Right atrium auricular region (tissue), 2 donors: ENCODE measurements around the gene NOP58. TPM values are rescaled to one million over a fixed set of nuclear protein-coding genes. Genes with fewer than 3 reads are reported as not detected.
"Not testable (repeated sequence)": the region's sequence is repeated elsewhere in the genome, so short reads cannot be mapped to it uniquely, and the experiment has no call there.

Experiments used
- DNase-seq: peaks from one replicate; pipeline ENCODE4 v3.0.0-alpha.2; 2019; ENCODE audit warnings: low spot score
- H3K27ac ChIP-seq, 2 donors: fragments of 200-600 bp; sonication (generic); 1 replicate in 1 of 2; 2 replicates in 1 of 2; pipeline ENCODE4 v1.5.1; 2016 to 2019
- H3K27me3 ChIP-seq, 2 donors: fragments of 200-600 bp; sonication (generic); one replicate each; pipeline versions ENCODE4 v1.5.1 to v1.6.0; 2017 to 2019
- H3K36me3 ChIP-seq: fragments of 200-600 bp; sonication (generic); one replicate; pipeline ENCODE4 v1.5.1; 2016
- H3K4me1 ChIP-seq, 2 donors: fragments of 200-600 bp; sonication (generic); one replicate each; pipeline versions ENCODE4 v1.5.1 to v1.6.0; 2017 to 2019
- H3K4me3 ChIP-seq, 2 donors: fragments of 200-600 bp; sonication (generic); 1 replicate in 1 of 2; 2 replicates in 1 of 2; pipeline ENCODE4 v1.5.1; 2017 to 2019; ENCODE audit warnings: mild to moderate bottlenecking in 1 of 2, moderate library complexity in 1 of 2
- H3K9me3 ChIP-seq, 2 donors: fragments of 200-600 bp; sonication (generic); one replicate each; pipeline ENCODE4 v1.5.1; 2019
- total RNA-seq, 2 donors: library from RNA; depleted of rRNA; stranded (reverse); fragments of >200 nt; gene quantifications; one replicate each; pipeline ENCODE4 v1.1.0, GENCODE V29; 2016
- TF ChIP-seq, protein P1 (sequence below), 2 donors: fragments of 200-600 bp; sonication (generic); IDR thresholded peaks; one replicate each; pipeline ENCODE4 v1.5.1; 2019; ENCODE audit warnings: antibody characterized with exemption in 2 of 2

Gene NOP58
- total RNA-seq, 2 donors from 2014 or later: 17.4 to 18.9 TPM

- H3K4me1 ChIP-seq: peaks cover 0 to 18% of the 10 kb centered on the region in 2 donors
- no peaks in the 10 kb centered on the region for H3K27me3 ChIP-seq
- H3K4me3 ChIP-seq: no peak overlapping the region
- no peak overlapping the region for H3K27ac ChIP-seq
- TF ChIP-seq, protein P1, sequence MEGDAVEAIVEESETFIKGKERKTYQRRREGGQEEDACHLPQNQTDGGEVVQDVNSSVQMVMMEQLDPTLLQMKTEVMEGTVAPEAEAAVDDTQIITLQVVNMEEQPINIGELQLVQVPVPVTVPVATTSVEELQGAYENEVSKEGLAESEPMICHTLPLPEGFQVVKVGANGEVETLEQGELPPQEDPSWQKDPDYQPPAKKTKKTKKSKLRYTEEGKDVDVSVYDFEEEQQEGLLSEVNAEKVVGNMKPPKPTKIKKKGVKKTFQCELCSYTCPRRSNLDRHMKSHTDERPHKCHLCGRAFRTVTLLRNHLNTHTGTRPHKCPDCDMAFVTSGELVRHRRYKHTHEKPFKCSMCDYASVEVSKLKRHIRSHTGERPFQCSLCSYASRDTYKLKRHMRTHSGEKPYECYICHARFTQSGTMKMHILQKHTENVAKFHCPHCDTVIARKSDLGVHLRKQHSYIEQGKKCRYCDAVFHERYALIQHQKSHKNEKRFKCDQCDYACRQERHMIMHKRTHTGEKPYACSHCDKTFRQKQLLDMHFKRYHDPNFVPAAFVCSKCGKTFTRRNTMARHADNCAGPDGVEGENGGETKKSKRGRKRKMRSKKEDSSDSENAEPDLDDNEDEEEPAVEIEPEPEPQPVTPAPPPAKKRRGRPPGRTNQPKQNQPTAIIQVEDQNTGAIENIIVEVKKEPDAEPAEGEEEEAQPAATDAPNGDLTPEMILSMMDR (IDR thresholded peaks at IDR 0.05): no peak
- H3K9me3 ChIP-seq: no peaks in the 10 kb centered on the region
- DNase-seq: no peak
- no peaks in the 10 kb centered on the region for H3K36me3 ChIP-seq
These were observed 48.6 kb downstream of the NOP58 start for GRCh38 chr2:202314116-202314515.

DNA sequence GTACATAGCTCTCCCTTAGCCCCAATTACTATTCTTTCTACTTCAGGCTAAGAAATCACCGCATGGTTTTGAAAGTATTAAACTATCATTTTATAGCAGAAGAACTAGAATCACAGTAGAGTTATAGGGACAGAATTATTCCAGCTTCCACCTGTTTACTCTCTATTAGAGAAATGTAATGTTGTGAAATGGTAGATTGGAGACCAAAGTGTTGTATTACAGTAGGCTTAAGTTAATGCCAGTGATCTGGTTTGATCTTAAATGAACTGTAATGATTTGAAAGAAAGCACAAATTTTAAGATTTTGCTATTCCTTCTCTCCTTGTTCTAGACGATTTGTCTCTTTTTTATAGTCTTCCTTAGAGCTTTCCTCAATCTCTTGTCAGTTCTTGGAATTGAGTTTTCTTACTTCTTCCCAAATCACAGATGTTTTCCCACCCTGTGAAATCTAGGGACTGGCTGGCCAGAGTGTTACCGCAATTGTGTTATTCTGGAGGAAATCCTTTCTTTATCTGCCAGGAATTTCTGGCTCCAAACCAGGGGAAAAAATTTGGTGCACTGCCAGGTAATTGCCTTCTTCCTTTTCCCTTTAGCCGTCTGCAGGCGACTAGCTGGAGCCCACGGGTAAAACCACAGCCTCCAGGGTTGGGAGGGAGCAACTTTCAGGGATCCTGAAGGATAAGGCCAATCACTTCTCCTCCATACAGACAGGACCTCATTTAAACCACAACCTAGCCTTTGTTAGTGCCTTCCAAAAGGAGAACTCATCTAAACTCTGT is 51.7 kb downstream of the NOP58 start:
- Histone ChIP-seq H3K36me3 (no peaks in the 10 kb centered on the region), H3K4me3 (no peak overlapping the region), H3K4me1 (peaks cover 0 to 18% of the 10 kb centered on the region in 2 donors), H3K27ac (no peak overlapping the region), H3K9me3 (no peaks in the 10 kb centered on the region), H3K27me3 (no peaks in the 10 kb centered on the region)
- TF ChIP-seq, protein P1 (IDR thresholded peaks at IDR 0.05): no peak
- peak; percentile 78 for DNase-seq

GRCh38 chr2:202320362-202320761 is 54.8 kb downstream of the NOP58 start:
- H3K27me3 ChIP-seq, H3K4me3 ChIP-seq, H3K9me3 ChIP-seq, DNase-seq, H3K36me3 ChIP-seq, H3K27ac ChIP-seq: not testable (repeated sequence)
- peaks cover 0 to 18% of the 10 kb centered on the region in 2 donors for H3K4me1 ChIP-seq

- no peaks in the 10 kb centered on the region for H3K36me3 ChIP-seq
- H3K4me3 ChIP-seq: no peak overlapping the region
- H3K27ac ChIP-seq: no peak overlapping the region
- no peak for DNase-seq
- peaks cover 0 to 6% of the 10 kb centered on the region in 2 donors for H3K4me1 ChIP-seq
- no peaks in the 10 kb centered on the region for H3K9me3 ChIP-seq
- no peaks in the 10 kb centered on the region for H3K27me3 ChIP-seq
- TF ChIP-seq, protein P1 (IDR thresholded peaks at IDR 0.05): no peak
These were observed 56.9 kb downstream of the NOP58 start for GRCh38 chr2:202322435-202322834.

GRCh38 chr2:202327858-202328257 is 62.3 kb downstream of the NOP58 start:
- H3K27ac ChIP-seq: no peak overlapping the region
- H3K9me3 ChIP-seq: no peaks in the 10 kb centered on the region
- DNase-seq: no peak
- no peaks in the 10 kb centered on the region for H3K27me3 ChIP-seq
- peaks cover 0 to 3% of the 10 kb centered on the region in 2 donors for H3K4me1 ChIP-seq
- TF ChIP-seq, protein P1 (IDR thresholded peaks at IDR 0.05): no peak
- no peak overlapping the region for H3K4me3 ChIP-seq
- H3K36me3 ChIP-seq: no peaks in the 10 kb centered on the region

GRCh38 chr2:202335791-202336467 is 70.4 kb downstream of the NOP58 start:
- Histone ChIP-seq H3K27ac (no peak overlapping the region), H3K4me3 (no peak overlapping the region), H3K27me3 (no peaks in the 10 kb centered on the region), H3K4me1 (no peaks in the 10 kb centered on the region), H3K36me3 (no peaks in the 10 kb centered on the region), H3K9me3 (no peaks in the 10 kb centered on the region)
- no peak for DNase-seq
- TF ChIP-seq, protein P1 (IDR thresholded peaks at IDR 0.05): no peak
